Esophagus muscularis mucosa (tissue), 4 donors: ENCODE data around the gene PLPPR1. TPM values are rescaled to one million over a fixed set of nuclear protein-coding genes. Genes with fewer than 3 reads are reported as not detected.

Source experiments
- DNase-seq: peaks from one replicate; pipeline ENCODE4 v3.0.0-alpha.2; 2017; ENCODE audit errors: extremely low spot score
- H3K27ac ChIP-seq, 4 donors: fragments of 200-600 bp; sonication (generic); replicated peaks in 1 of 4; 1 replicate in 3 of 4; 2 replicates in 1 of 4; pipeline ENCODE4 v1.5.1; 2016 to 2019; ENCODE audit warnings: mild to moderate bottlenecking in 1 of 4
- H3K27me3 ChIP-seq, 4 donors: fragments of 200-600 bp; sonication (generic); one replicate each; pipeline versions ENCODE4 v1.5.1 to v1.6.0; 2016 to 2019
- H3K36me3 ChIP-seq, 4 donors: fragments of 200-600 bp; sonication (generic); one replicate each; pipeline ENCODE4 v1.5.1; 2016 to 2019
- H3K4me1 ChIP-seq, 4 donors: fragments of 200-600 bp; sonication (generic); one replicate each; pipeline ENCODE4 v1.5.1; 2016 to 2019
- H3K4me3 ChIP-seq, 4 donors: fragments of 200-600 bp; sonication (generic); 1 replicate in 2 of 4; 2 replicates in 2 of 4; pipeline ENCODE4 v1.5.1; 2016 to 2019; ENCODE audit warnings: mild to moderate bottlenecking in 4 of 4, moderate library complexity in 1 of 4
- H3K9me3 ChIP-seq, 4 donors: fragments of 200-600 bp; sonication (generic); 1 replicate in 3 of 4; 2 replicates in 1 of 4; pipeline ENCODE4 v1.5.1; 2016 to 2019
- CTCF ChIP-seq, 3 experiments: fragments of 200-600 bp in 2 of 3; fragments of 450-650 bp in 1 of 3; sonication (generic) in 2 of 3; IDR thresholded peaks; one replicate each; pipeline ENCODE4 v1.5.1; 2017 to 2019; ENCODE audit warnings: antibody characterized with exemption in 3 of 3, mild to moderate bottlenecking in 2 of 3, moderate library complexity in 1 of 3
- EP300 ChIP-seq: sonication (generic); formaldehyde crosslinking; IDR thresholded peaks from one replicate; pipeline ENCODE4 v1.6.1; 2017; ENCODE audit warnings: antibody characterized with exemption
- POLR2A ChIP-seq: fragments of 450-650 bp; IDR thresholded peaks from one replicate; pipeline ENCODE4 v1.6.1; 2017; ENCODE audit warnings: antibody characterized with exemption, moderate library complexity, mild to moderate bottlenecking, low read depth
- POLR2AphosphoS5 ChIP-seq, 2 donors: sonication (generic); formaldehyde crosslinking; IDR thresholded peaks; one replicate each; pipeline ENCODE4 v1.6.1; 2017; ENCODE audit warnings: antibody characterized with exemption in 2 of 2
- WGBS: methylation state at CpG from one replicate; pipeline ENCODE4 v1.1.5; 2018; 5-methylcytosine and 5-hydroxymethylcytosine counted together
- intact Hi-C: fragments of 100-400 bp; cut with DNase I; formaldehyde crosslinking; loops from one replicate; pipeline ENCODE4 v1.15.1; 2023
- total RNA-seq, 4 donors: library from RNA; depleted of rRNA; stranded (reverse); fragments of >200 nt; gene quantifications; one replicate each; pipeline versions ENCODE4 v1.1.0 to v1.2.1, GENCODE V29; 2016

PLPPR1 gene
- total RNA-seq, 4 donors from 2014 or later = 0.19 to 0.99 (median 0.29) TPM; not detected in 1

DNA sequence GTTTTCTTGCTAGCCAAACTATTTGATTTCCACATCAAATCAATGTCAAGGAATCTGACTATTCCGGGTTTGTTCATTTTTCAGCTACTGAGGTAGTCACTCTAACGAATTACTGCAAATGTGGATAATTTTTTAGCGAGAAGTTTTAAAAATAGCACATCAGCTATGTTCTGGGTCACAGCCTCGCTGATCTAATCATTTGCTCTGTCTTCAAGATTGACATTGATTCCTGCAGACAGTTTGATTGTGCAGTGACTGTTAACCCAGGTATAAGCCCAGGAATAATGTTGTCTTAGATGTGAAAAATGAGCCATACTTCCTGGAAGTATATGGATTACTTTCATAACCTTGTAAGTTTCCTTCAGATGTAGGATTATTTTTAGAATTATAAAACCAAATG lies 181.1 kb downstream of the PLPPR1 start:
- WGBS = 93% methylated on average over 4 of the region's 4 CpGs
- Histone ChIP-seq H3K4me3 (no peak overlapping the region), H3K27ac (no peak overlapping the region)

DNA sequence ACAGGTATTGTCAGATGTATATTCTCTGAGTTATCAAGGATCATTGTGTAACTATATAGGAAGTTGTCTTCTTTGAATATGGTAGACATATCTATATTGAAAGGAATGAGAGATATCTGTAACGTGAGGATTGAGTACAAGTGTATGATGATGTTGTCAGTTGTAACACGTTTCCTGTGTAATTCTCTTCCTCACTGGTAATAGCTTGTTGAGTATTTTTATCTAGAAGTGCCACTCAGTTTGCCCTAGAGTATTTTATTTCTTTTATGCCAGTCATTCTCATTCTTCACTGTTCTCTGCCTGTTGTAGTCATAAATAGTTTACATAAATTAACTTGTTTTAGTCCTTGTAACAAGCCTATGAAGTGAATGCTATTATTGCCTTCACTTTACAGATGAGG lies 184.1 kb downstream of the PLPPR1 start:
- 68% methylated on average over 2 of the region's 2 CpGs for WGBS

More for the DNA sequence above, 181.1 kb downstream of the PLPPR1 start:
- Histone ChIP-seq H3K9me3 (no peaks in the 10 kb centered on the region), H3K36me3 (no peaks in the 10 kb centered on the region), H3K27me3 (no peaks in the 10 kb centered on the region), H3K4me1 (no peaks in the 10 kb centered on the region)
- TF ChIP-seq POLR2AphosphoS5 (IDR thresholded peaks at IDR 0.05) (no peak), EP300 (no peak), POLR2A (no peak), CTCF (IDR thresholded peaks at IDR 0.05) (no peak)
- intact Hi-C loops = no loop called here
- DNase-seq = no peak

DNA sequence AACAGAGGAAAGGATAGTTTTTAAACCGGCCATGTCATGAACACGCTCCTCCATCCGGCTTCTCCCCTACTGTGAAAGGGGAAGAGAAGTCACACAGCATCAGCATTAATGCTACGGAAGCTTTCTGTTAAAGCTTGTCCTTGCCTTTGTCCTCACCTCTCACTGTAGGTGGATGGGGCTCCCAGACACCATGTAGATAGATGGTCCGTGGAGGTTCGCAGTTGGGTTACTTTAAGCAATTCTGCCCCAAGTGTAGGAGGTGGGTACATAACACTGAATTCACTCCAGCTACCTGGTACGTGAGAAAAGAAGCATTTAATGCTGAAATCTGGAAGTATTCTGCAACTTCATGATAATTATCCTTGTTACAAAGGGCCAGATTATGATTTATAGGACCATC lies 190.5 kb downstream of the PLPPR1 start:
- no peak overlapping the region for H3K4me3 ChIP-seq
- TF ChIP-seq EP300 (no peak), POLR2AphosphoS5 (IDR thresholded peaks at IDR 0.05) (no peak), POLR2A (no peak)
- no peak for DNase-seq
- H3K4me1 ChIP-seq = no peaks in the 10 kb centered on the region
- H3K9me3 ChIP-seq = no peaks in the 10 kb centered on the region
- no peak overlapping the region for H3K27ac ChIP-seq
- H3K36me3 ChIP-seq = no peaks in the 10 kb centered on the region
- H3K27me3 ChIP-seq = no peaks in the 10 kb centered on the region
- 81% methylated on average over 7 of the region's 7 CpGs for WGBS
- intact Hi-C loops = no loop called here

More for the DNA sequence above, 184.1 kb downstream of the PLPPR1 start:
- DNase-seq = no peak
- no peaks in the 10 kb centered on the region for H3K36me3 ChIP-seq
- H3K4me1 ChIP-seq = no peaks in the 10 kb centered on the region
- no peak overlapping the region for H3K27ac ChIP-seq
- TF ChIP-seq POLR2A (no peak), EP300 (no peak), POLR2AphosphoS5 (IDR thresholded peaks at IDR 0.05) (no peak), CTCF (IDR thresholded peaks at IDR 0.05) (no peak)
- no peaks in the 10 kb centered on the region for H3K9me3 ChIP-seq
- H3K4me3 ChIP-seq = no peak overlapping the region
- no peaks in the 10 kb centered on the region for H3K27me3 ChIP-seq
- intact Hi-C loops = no loop called here

- H3K9me3 ChIP-seq = no peaks in the 10 kb centered on the region
Measured at GRCh38 chr9:101220341-101220740, 191.8 kb downstream of the PLPPR1 start.

DNA sequence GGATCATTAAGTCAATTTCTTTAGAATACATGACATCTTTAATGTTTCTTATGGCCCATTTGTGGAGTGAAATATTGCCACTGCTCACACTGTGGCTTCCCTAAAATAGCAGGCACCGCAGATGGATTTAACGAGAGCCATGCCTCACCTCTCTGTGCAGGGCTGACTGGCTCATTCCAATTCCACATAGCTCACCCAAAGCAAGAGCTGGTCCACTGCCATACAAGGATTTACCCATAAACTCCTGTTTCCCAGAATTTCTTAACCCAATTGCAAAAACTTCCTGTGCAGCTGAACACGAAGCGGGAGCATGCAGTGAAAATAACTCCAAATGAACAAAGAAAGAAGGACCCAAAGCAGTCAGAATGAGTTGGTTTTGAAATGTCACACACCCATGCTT lies 196.7 kb downstream of the PLPPR1 start:
- Histone ChIP-seq H3K4me1 (no peaks in the 10 kb centered on the region), H3K27ac (no peak overlapping the region), H3K36me3 (no peaks in the 10 kb centered on the region), H3K4me3 (no peak overlapping the region), H3K9me3 (no peaks in the 10 kb centered on the region), H3K27me3 (no peaks in the 10 kb centered on the region)
- WGBS = 89% methylated on average over 4 of the region's 4 CpGs
- DNase-seq = no peak
- TF ChIP-seq CTCF (IDR thresholded peaks at IDR 0.05) (no peak), POLR2A (no peak), EP300 (no peak), POLR2AphosphoS5 (IDR thresholded peaks at IDR 0.05) (no peak)
- intact Hi-C loops = no loop called here

More at GRCh38 chr9:101220341-101220740, 191.8 kb downstream of the PLPPR1 start:
- H3K36me3 ChIP-seq = no peaks in the 10 kb centered on the region
- intact Hi-C loops = no loop called here
- no peak for DNase-seq
- H3K4me1 ChIP-seq = no peaks in the 10 kb centered on the region
- no peak overlapping the region for H3K27ac ChIP-seq
- no peaks in the 10 kb centered on the region for H3K27me3 ChIP-seq
- TF ChIP-seq EP300 = no peak
- no peak for TF ChIP-seq CTCF (IDR thresholded peaks at IDR 0.05)
- no peak for TF ChIP-seq POLR2A
- TF ChIP-seq POLR2AphosphoS5 (IDR thresholded peaks at IDR 0.05) = no peak
- H3K4me3 ChIP-seq = no peak overlapping the region
